Measurements from ENCODE around the gene PRRC2C.
"Not testable (repeated sequence)": the region's sequence is repeated elsewhere in the genome, so short reads cannot be mapped to it uniquely, and the experiment has no call there.

DNA sequence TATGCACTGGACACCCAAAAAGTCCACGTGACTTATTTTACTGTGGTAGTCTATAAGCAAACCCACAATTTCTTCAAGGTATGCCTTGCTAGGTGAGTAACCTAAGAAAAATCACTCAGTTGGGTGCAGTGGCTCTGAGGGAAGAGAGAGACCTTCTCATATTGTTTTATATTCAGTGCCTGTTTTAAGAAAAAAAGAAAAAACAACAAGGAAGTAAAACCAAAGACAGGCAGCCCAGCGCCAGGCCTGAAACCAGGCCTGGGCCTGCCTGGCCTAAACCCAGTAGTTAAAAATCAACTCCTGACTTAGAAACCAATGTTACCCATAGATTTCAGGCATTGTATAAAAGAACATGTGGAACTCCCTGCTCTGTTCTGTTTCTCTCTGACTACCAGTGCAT is 115.0 kb downstream of the PRRC2C start:
- TF ChIP-seq EP300, POLR2AphosphoS5 (IDR thresholded peaks at IDR 0.05): not testable (repeated sequence)
- TF ChIP-seq, protein P1, sequence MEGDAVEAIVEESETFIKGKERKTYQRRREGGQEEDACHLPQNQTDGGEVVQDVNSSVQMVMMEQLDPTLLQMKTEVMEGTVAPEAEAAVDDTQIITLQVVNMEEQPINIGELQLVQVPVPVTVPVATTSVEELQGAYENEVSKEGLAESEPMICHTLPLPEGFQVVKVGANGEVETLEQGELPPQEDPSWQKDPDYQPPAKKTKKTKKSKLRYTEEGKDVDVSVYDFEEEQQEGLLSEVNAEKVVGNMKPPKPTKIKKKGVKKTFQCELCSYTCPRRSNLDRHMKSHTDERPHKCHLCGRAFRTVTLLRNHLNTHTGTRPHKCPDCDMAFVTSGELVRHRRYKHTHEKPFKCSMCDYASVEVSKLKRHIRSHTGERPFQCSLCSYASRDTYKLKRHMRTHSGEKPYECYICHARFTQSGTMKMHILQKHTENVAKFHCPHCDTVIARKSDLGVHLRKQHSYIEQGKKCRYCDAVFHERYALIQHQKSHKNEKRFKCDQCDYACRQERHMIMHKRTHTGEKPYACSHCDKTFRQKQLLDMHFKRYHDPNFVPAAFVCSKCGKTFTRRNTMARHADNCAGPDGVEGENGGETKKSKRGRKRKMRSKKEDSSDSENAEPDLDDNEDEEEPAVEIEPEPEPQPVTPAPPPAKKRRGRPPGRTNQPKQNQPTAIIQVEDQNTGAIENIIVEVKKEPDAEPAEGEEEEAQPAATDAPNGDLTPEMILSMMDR (IDR thresholded peaks at IDR 0.05): not testable (repeated sequence)
